ENCODE data around the gene S100A1.

DNA sequence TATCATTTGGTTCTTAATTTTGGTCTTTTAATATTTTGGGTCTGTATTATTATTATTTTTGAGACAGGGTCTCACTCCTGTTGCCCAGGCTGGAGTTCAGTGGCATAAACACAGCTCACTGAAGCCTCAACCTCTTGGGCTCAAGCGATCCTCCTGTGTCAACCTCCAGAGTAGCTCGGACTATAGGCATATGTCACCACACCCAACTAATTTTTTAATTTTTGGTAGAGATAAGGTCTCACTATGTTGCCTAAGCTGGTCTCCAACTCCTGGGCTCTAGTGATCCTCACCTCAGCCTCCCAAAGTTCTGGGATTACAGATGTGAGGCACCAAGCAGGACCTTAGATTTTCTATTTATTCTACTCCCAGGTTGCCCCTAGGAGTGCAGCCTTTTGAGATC lies 45.3 kb downstream of the S100A1 start:
- TF ChIP-seq, protein P1, sequence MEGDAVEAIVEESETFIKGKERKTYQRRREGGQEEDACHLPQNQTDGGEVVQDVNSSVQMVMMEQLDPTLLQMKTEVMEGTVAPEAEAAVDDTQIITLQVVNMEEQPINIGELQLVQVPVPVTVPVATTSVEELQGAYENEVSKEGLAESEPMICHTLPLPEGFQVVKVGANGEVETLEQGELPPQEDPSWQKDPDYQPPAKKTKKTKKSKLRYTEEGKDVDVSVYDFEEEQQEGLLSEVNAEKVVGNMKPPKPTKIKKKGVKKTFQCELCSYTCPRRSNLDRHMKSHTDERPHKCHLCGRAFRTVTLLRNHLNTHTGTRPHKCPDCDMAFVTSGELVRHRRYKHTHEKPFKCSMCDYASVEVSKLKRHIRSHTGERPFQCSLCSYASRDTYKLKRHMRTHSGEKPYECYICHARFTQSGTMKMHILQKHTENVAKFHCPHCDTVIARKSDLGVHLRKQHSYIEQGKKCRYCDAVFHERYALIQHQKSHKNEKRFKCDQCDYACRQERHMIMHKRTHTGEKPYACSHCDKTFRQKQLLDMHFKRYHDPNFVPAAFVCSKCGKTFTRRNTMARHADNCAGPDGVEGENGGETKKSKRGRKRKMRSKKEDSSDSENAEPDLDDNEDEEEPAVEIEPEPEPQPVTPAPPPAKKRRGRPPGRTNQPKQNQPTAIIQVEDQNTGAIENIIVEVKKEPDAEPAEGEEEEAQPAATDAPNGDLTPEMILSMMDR (IDR thresholded peaks at IDR 0.05) = no peak
- no peak for TF ChIP-seq ZFX (IDR thresholded peaks at IDR 0.05; ENCODE audit: borderline replicate concordance)
